DMS53 (cell line): ENCODE results near the gene RGS14.
A peak's percentile ranks its signal among the peaks of the same experiment; 100 is the strongest.
"Not testable (repeated sequence)": the region's sequence is repeated elsewhere in the genome, so short reads cannot be mapped to it uniquely, and the experiment has no call there.

Experiments
- DNase-seq: peaks from one replicate; lab custom pipeline; 2025; lab: John Stamatoyannopoulos, UW

The RGS14 gene

DNA sequence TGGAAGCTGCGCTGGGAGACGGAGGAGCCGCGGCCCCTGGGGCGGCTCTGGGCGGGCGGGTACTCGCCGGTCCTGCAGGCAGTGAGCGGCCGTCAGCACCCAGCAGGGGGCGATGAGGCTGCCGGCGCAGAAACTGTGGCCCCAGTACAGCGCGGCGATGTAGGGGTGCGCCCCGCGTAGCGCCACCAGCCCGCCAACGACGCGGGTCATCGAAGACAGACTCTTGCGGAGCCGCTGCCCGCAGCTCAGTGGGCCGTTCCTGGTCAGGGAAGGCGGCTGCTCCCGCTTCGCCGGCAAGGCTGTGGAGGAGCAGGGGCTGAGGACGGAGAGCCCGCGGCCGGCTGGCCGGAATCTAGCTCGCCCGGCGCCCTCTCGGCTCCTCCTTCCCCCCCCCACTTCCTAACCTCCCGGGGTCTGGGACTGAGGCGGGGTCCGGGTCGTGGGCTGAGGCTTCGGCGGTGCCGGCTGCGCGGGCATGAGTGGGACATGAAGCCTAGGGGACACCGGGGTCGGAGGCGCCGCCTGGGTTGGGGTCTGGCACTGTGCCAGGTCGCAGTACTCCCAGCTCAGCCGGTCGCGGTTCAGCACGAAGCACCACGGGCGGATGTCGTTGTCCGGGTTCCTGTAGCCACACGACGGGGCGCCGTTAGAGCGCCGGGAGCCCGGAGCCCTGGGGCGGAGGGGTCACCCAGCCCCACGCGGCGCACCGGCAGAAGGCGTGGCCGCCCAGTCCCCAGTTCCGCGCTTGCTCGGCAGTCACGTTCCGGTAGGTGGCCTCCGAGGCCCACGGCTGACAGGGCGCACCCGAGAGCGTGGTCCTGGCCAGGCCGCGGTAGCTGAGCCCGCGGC lies 46.3 kb downstream of the RGS14 start:
- DNase-seq = peak; percentile 94

DNA sequence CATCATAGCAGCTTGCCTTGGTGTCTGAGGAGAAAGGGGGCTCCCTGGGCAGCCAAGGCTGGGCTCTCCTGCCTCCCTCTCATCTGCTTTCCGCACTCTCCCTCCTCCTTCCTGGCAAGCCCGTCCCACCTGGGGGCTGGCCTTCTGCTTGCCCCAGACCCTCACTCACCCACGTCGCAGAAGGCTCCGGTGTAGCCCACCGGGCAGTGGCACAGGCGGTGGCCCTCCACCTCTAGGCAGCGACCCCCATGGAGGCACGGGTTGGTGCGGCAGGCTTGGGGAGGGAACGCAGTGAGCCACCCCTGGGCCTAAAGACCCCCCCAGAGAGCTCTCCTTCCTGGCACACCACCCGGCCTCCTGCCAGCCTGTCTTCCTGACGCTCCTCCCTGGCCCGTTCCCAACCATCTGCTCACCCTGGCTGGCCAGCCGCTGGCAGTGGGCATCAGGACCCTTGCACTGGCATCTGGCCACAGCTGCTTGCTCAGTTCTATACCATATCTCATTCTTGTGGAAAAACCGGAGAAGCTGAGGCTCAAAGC lies 47.0 kb downstream of the RGS14 start:
- peak; percentile 42 for DNase-seq

DNA sequence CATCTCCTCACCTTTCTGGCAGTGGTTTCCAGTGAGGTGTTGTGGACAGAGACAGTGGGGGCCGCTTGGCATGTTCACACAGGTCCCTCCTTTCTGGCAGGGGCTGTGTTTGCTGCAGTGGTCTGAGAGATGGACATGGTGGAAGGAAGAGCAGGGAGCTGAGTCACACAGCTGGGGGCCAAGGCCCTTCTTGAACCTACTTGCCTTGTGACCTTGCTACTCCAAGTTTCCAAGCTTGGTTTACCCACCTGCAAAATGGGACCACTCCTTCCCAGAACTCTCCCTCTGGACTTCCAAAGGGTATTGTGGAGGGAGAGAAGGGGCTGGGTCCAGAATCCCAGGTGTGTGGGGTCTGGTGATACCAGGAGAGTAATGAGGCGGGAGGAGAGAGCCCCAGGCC lies 47.6 kb downstream of the RGS14 start:
- DNase-seq = no peak

DNA sequence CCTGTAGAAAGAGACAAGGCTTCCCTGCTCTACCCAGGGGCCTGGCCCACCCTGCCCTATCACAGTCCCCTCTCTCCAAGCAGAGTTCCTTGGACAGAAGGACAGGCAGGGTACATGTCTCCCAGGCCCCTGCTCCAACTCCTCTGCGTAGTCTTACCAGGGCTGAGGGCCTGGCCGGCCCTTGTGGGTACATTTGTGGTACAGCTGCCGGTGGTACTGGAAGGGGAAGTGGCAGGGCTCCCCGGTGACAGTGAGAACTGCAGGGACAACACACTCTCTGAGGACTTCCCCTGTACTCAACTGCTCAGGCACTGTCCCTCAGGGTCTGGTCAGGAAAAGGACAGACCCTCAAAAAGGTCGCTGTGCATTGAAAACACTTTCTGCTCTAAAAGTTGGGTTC lies 48.1 kb downstream of the RGS14 start:
- no peak for DNase-seq

DNA sequence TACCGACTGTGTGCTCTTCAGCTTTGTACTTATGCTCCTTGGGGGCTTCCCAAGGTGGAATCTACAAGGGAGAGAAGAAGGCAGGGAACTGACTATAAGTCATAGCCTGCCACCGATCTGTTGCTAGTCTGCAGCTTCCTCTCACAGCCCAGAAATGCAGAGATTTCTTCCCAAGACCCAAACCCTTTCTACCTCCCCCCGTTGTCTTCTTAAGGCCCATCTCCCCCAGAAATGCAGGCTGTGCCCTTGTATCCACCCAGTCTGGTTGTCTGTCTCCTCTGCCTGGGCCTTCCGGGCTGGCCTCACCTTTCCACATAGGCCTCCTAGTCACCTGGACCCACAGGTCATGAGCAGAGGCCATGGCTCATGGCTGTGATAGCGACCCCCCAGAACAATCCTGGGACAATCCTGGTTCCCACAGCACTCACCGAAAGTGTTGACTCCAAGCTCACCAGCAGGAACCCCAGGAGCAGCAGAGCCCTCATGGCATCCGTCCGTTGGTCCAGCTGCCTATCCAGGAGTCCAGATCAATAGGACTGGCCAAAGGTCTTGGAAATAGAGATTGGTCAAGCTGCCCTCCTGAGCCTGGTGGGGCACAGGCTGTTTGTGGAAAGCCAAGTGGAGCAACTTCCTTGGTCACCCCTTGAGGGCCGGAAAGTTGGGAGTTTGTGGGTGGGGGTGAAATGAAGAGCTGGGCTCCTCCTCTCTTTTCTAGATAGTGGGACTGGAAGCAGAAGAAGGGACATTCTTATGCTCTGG lies 51.5 kb downstream of the RGS14 start, which contains the start of gene F12:
Gene F12, minus strand, starts transcription at position 522 of the 759 bp plus-strand sequence. Its CDS starts 37 bp downstream, at position 485.
- no peak for DNase-seq

DNA sequence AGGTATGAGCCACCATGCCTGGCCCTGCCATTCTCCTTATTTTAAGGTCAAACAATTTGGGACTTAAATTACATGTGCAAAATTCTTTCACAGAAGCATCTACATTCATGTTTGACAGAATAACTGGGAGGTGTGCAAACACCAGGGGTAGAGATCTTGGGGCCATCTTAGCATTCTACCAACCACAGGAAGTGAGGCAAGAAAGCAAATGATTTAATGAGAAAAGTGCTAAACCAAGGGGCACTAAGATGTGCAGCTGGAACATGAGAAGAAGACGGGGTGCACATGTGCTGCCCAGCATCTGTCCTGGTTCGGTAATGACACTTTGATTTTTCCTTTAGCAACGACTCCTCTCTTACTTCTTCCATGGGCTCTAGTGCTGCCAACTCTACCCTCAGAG lies 52.9 kb downstream of the RGS14 start:
- no peak for DNase-seq

DNA sequence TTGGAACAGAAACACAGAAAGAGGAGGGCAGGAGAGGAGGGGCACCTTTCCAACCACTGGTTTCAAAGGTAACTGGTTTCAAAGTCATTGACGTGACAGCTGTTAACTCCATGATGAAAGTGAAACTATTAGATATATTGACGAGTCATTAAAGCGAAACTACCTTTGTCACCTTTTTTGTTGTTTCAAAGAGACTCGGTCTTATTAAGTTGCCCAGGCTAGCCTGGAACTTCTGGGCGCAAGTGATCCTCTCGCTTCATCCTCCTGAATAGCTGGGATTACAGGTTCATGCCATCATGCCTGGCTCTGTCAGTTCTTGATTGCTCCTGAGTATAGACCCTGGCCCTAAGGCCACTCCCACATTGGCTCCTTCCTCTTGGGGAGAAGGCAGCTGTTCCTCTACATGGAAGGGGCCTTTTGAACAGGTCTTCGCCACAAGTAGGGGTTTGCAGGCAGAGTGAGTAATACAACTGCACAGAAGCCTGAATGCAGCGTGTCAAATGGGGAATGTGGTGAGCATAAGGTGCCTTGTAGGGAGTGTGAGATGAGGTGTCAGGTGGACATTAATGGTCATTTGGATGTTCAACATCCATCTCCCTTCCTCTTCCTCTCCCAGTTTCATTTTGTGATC lies 55.0 kb downstream of the RGS14 start:
- no peak for DNase-seq

DNA sequence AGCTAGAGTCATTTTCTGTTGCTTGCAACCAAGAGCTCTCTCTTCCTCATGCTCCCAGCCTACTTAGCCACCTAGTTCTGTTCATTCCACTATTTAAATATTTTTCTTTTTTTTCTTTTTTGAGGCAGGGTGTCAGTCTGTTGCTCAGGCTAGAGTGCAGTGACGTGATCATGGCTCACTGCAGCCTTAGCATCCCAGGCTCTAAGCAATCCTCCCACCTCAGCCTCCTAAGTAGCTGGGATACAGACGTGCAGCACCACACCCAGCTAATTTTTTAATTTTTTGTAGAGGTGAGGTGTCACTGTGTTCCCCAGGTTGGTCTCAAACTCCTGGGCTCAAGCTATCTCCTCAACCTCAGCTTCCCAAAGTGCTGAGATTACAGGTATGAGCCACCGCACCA lies 56.8 kb downstream of the RGS14 start:
- DNase-seq = no peak

DNA sequence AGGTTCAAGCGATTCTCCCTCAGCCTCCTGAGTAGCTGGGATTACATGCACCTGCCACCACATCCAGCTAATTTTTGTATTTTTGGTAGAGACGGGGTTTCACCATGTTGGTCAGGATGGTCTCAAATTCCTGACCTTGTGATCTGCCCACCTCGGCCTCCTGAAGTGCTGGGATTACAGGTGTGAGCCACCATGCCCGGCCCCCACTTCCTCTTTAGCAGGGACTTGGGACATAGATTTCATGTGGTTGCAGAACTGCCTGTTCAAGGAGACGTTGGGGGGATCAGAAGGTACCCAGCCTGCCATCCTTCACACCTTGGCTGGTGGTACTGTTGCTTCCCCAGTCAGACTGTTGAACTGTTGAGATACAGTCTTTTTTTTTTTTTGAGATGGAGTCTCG lies 59.4 kb downstream of the RGS14 start:
- not testable (repeated sequence) for DNase-seq

DNA sequence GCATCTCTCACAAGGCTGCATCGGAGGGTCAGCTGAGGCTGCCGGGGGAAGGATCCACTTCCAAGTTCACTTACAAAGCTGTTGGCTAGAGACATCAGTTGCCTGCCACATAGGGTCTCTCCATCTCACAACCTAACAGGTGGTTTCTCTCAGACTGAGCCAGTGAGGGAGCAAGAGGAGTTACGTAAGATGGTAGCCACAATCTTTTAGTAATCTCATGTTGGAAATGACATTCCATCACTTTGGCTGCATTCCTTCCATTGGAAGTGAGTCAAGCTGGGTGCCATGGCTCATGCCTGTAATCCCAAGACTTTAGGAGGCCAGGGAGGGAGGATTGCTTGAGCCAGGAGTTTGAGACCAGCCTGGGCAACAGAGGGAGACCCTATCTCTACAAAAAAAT lies 61.3 kb downstream of the RGS14 start:
- DNase-seq = no peak

DNA sequence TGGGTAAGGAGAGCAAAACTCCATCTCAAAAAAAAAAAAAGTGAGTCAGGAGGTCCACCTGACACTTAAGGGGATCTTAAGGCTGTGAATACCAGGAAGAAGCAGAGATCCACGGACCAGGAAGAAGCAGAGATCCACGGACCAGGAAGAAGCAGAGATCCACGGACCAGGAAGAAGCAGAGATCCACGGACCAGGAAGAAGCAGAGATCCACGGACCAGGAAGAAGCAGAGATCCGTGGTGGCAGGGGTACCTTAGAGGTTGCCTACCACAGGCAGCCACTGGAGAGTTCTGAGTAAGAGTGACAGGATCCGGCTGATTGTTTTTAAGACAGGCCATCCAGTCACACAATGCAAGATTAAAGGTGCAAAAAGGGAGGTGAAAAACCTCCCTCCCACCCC lies 62.7 kb downstream of the RGS14 start:
- DNase-seq = not testable (repeated sequence)

DNA sequence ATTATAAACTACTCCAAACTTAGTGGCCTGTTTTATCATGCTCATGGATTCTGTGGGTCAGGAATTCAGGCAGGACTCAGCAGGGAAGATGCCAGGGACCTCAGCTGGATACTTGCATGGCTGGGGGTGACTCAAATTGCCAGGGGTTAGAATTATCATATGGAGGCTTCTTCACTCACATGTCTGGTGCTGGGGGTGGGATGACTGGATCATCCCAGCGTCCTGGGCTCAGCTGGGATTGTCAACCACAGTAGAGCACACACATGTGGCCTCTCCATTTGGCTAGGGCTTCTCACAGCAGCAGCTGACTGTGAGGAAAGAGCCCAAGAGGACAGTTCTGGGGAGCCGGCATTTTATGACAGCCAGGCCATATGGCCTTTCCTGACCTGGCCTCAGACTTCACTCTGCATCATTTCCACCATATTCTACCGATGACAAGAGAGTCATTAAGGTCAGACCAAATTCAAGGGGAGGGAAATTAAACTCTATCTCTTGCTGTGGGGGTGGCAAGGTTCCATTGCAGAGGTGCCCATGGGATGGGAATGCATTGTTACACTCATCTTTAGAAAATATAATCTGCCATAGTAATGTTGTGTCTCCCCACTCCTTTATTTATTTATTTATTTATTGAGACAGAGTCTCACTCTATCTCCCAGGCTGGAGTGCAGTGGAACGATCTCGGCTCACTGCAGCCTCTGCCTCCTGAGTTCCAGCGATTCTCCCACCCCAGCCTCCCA lies 63.5 kb downstream of the RGS14 start:
- no peak for DNase-seq
